HepG2 (cell line): ENCODE data around the gene PLLP. TPM values are rescaled to one million over a fixed set of nuclear protein-coding genes. Genes with fewer than 3 reads are reported as not detected.

ENCODE experiments used
- DMAP1 ChIP-seq: IDR thresholded peaks from 2 replicates; pipeline ENCODE4 v1.6.1; 2016
- FOXM1 ChIP-seq: sonication (generic); formaldehyde crosslinking; IDR thresholded peaks from 2 replicates; pipeline ENCODE4 v1.5.0; 2020; ENCODE audit warnings: missing genetic modification reagents
- GATA4 ChIP-seq: sonication (generic); IDR thresholded peaks from 2 replicates; pipeline ENCODE4 v1.6.1; 2016; ENCODE audit warnings: antibody characterized with exemption, low read depth, borderline replicate concordance
- HBP1 ChIP-seq: IDR thresholded peaks from 2 replicates; pipeline ENCODE4 v1.6.1; 2016; ENCODE audit warnings: low read depth, control low read depth
- HIVEP1 ChIP-seq: sonication (generic); formaldehyde crosslinking; IDR thresholded peaks from 2 replicates; pipeline ENCODE4 v1.4.0; 2020; ENCODE audit warnings: mild to moderate bottlenecking, missing genetic modification reagents
- HOMEZ ChIP-seq: IDR thresholded peaks from 2 replicates; pipeline ENCODE4 v1.6.1; 2016; ENCODE audit warnings: low read depth
- KDM4B ChIP-seq: sonication (generic); formaldehyde crosslinking; IDR thresholded peaks from 2 replicates; pipeline ENCODE4 v1.4.0; 2020; ENCODE audit warnings: missing genetic modification reagents
- KDM5B ChIP-seq: sonication (generic); formaldehyde crosslinking; IDR thresholded peaks from 2 replicates; pipeline ENCODE4 v1.4.0; 2020; ENCODE audit warnings: missing genetic modification reagents, mild to moderate bottlenecking, borderline replicate concordance
- MXD1 ChIP-seq: sonication (generic); formaldehyde crosslinking; IDR thresholded peaks from 2 replicates; pipeline ENCODE4 v1.4.0; 2020; ENCODE audit warnings: mild to moderate bottlenecking, missing genetic modification reagents
- NFIB ChIP-seq: sonication (generic); formaldehyde crosslinking; IDR thresholded peaks from 2 replicates; pipeline ENCODE4 v1.9.0; 2021; ENCODE audit warnings: missing genetic modification reagents, mild to moderate bottlenecking, borderline replicate concordance
- NFKBIZ ChIP-seq: IDR thresholded peaks from 2 replicates; pipeline ENCODE4 v1.6.1; 2018; ENCODE audit warnings: missing genetic modification reagents, missing compliant biosample characterization
- POLR2AphosphoS5 ChIP-seq: IDR thresholded peaks from 2 replicates; pipeline ENCODE4 v1.6.1; 2012; ENCODE audit warnings: low read depth, low read length
- RARG ChIP-seq: sonication (generic); formaldehyde crosslinking; IDR thresholded peaks from 2 replicates; pipeline ENCODE4 v1.4.0; 2020; ENCODE audit warnings: low read depth, mild to moderate bottlenecking, missing genetic modification reagents
- RELA ChIP-seq: sonication (generic); formaldehyde crosslinking; IDR thresholded peaks from 2 replicates; pipeline ENCODE4 v1.4.0; 2020; ENCODE audit warnings: missing genetic modification reagents
- TBP ChIP-seq: sonication (generic); formaldehyde crosslinking; IDR thresholded peaks from 2 replicates; pipeline ENCODE4 v1.5.0; 2020; ENCODE audit warnings: missing genetic modification reagents
- TEAD3 ChIP-seq: optimal IDR thresholded peaks from 2 replicates; pipeline ENCODE3; 2016; ENCODE audit warnings: borderline replicate concordance
- USF2 ChIP-seq, 2 experiments: sonication (generic) in 1 of 2; formaldehyde crosslinking in 1 of 2; IDR thresholded peaks; 2 replicates each; pipeline versions ENCODE4 v1.5.1 to v1.6.1; 2011 to 2020; ENCODE audit warnings: borderline replicate concordance in 1 of 2, low read depth in 1 of 2, low read length in 1 of 2, mild to moderate bottlenecking in 1 of 2, missing genetic modification reagents in 1 of 2, moderate library complexity in 1 of 2
- ZIK1 ChIP-seq: sonication (generic); formaldehyde crosslinking; IDR thresholded peaks from 2 replicates; pipeline ENCODE4 v1.5.0; 2020; ENCODE audit warnings: mild to moderate bottlenecking, low read depth, missing genetic modification reagents, borderline replicate concordance
- ZNF251 ChIP-seq: sonication (generic); formaldehyde crosslinking; IDR thresholded peaks from 2 replicates; pipeline ENCODE4 v1.9.0; 2021; ENCODE audit warnings: mild to moderate bottlenecking, missing genetic modification reagents
- ZNF256 ChIP-seq: sonication (generic); formaldehyde crosslinking; conservative IDR thresholded peaks from 2 replicates; pipeline ENCODE4 v1.4.0; 2020; ENCODE audit warnings: missing genetic modification reagents
- ZNF432 ChIP-seq: sonication (generic); formaldehyde crosslinking; IDR thresholded peaks from 2 replicates; pipeline ENCODE4 v1.5.0; 2020; ENCODE audit warnings: missing genetic modification reagents, mild to moderate bottlenecking, borderline replicate concordance
- ZNF614 ChIP-seq: IDR thresholded peaks from 2 replicates; pipeline ENCODE4 v1.6.1; 2018; ENCODE audit warnings: missing biosample characterization, missing genetic modification reagents, inconsistent platforms, borderline replicate concordance
- ZSCAN5A ChIP-seq: sonication (generic); formaldehyde crosslinking; IDR thresholded peaks from 2 replicates; pipeline ENCODE4 v1.8.0; 2022; ENCODE audit warnings: mild to moderate bottlenecking, missing genetic modification reagents, borderline replicate concordance
- polyA plus RNA-seq, 8 experiments: library from polyadenylated mRNA; depleted of rRNA in 3 of 8; stranded (reverse) in 7 of 8; unstranded in 1 of 8; fragments of >200 nt; fragmentation: Illumina TruSeq in 4 of 8; extraction: Trizol in 4 of 8; gene quantifications; 2 replicates each; pipeline versions ENCODE4 v1.2.1 to v1.2.3, GENCODE V29; 2011 to 2016; ENCODE audit warnings: low read depth in 4 of 8, missing spikeins in 1 of 8, mixed read lengths in 1 of 8; ENCODE audit not compliant: insufficient read depth in 1 of 8
- total RNA-seq, 5 experiments: library from RNA; depleted of rRNA; stranded (reverse); fragments of >200 nt; fragmentation: Illumina TruSeq; extraction: Trizol; gene quantifications; 2 replicates each; pipeline ENCODE4 v1.2.3, GENCODE V29; 2016; ENCODE audit warnings: low read depth in 1 of 5

The PLLP gene
- total and polyA plus RNA-seq, 2 of the 13 experiments (the other 11 are each of a cell fraction or from before 2014, with no cell fraction given) = 60.6 to 127 TPM

GRCh38 chr16:57300387-57301125, 16.1 kb upstream of the PLLP start (continued):
- TF ChIP-seq DMAP1 (CRISPR knock-in tag) (no peak), ZNF251 (CRISPR knock-in tag) (peak; percentile 82; the same call in 1 of the 2 replicates), RARG (CRISPR knock-in tag) (no peak), HIVEP1 (CRISPR knock-in tag) (no peak), TBP (CRISPR knock-in tag) (peak; percentile 97; the same call in 1 of the 2 replicates), ZNF256 (CRISPR knock-in tag) (no peak), ZNF432 (CRISPR knock-in tag) (0 out of 2 replicates have a peak, but pooled peaks have one; percentile 79), USF2 (IDR thresholded peaks at IDR 0.05; ENCODE audit: low read depth, low read length) (no peak), USF2 (CRISPR knock-in tag; IDR thresholded peaks at IDR 0.05; ENCODE audit: borderline replicate concordance) (no peak; the same call in 1 of the 2 replicates), HBP1 (CRISPR knock-in tag) (no peak; the same call in 1 of the 2 replicates), TEAD3 (CRISPR knock-in tag) (peak; percentile 83), ZNF614 (CRISPR knock-in tag) (peak; percentile 15), NFKBIZ (CRISPR knock-in tag) (peak; percentile 84; the same call in 1 of the 2 replicates), FOXM1 (CRISPR knock-in tag) (no peak), GATA4 (no peak), ZSCAN5A (CRISPR knock-in tag) (no peak; the same call in 1 of the 2 replicates), POLR2AphosphoS5 (no peak), ZIK1 (CRISPR knock-in tag) (peak; percentile 69), RELA (peak; percentile 91; the same call in 1 of the 2 replicates), HOMEZ (CRISPR knock-in tag) (0 out of 2 replicates have a peak, but pooled peaks have one; percentile 51), NFIB (CRISPR knock-in tag) (no peak), MXD1 (CRISPR knock-in tag) (no peak; the same call in 1 of the 2 replicates), KDM4B (CRISPR knock-in tag) (peak; percentile 73; the same call in 1 of the 2 replicates), KDM5B (0 out of 2 replicates have a peak, but pooled peaks have one; percentile 54)
